HG03108 (cell line): ENCODE results near the gene SH3RF3.

Source experiments
- ATAC-seq: cut with Tn5 transposase; IDR thresholded peaks from one replicate; pipeline ENCODE4 v1.9.1; 2021; ENCODE audit warnings: moderate library complexity; ENCODE audit not compliant: unreplicated experiment

Gene SH3RF3

DNA sequence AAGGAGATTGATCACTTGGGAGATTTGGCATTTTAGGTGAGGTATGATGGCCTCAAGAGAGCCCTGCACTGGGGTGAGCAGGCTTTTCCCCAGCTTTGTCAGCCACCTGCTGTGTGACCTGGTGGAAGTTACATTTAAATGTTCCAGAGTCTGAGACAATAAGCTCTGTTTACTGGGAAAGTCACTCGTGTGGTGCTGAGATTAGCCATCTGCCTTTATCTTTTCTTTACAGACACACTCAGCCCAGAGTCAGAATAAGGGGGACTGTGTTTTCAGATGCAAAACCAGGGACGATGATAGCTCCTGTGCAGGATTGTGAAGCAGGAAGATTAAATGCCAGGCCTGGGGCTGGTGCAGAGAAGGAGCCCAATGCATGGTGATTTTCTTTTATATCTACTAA, 47.9 kb downstream of the SH3RF3 start:
- ATAC-seq = no peak

DNA sequence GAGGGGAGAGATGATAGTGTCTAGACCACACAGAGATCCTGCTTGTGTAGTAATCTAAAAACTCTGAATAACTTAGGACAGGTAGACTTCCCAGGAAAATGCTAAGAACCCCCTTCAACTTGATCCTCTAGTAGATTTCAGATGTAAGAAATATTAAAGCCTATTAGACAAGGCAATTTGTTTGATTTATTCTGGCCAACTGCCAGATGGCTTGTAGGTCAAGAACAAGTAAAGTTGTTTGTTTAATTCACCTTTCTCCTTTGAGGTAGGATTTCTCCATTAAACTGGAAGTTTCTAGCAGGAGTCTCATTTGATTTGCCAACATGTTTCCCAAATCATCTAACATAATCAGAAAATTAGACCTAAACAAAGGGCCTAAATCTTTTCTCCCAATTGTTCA, 48.6 kb downstream of the SH3RF3 start:
- ATAC-seq = no peak

DNA sequence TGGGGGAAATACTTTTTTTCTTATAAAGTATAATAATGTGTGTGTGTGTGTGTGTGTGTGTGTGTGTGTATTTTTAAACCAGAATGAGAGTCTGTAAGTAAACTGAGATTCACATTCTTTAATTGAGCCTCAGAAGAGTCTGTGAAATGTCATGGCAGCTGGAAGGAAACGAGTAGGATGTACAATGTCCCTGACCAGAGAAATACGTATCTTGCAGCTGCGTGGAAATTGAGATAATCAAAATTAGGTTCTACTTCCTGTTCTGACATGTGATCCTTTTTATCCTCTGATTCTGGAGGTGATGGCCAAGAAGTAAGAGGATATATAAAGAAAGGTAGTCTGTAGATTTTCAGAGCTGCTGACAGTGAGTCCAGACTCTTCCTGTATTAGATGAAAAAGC, 50.0 kb downstream of the SH3RF3 start:
- ATAC-seq = no peak

DNA sequence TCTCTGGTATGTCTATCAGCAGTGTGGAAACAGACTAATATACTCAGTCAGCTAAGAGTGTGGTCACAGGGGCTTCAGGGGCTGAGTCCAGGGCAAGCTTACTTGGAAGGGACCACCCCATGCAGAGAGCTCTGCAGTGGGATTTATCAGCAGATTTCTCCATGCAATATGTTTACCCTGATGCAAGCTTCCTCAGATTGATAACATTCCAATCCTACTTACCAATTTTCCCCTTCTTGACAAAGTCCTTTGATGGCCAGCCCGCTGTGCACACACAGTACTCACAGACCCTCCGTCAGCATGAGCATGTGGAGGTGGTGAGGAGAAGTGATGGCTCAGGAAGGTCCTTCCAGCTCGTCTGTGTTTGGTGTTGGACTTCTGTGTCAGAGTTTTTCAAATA, 51.8 kb downstream of the SH3RF3 start:
- no peak for ATAC-seq

DNA sequence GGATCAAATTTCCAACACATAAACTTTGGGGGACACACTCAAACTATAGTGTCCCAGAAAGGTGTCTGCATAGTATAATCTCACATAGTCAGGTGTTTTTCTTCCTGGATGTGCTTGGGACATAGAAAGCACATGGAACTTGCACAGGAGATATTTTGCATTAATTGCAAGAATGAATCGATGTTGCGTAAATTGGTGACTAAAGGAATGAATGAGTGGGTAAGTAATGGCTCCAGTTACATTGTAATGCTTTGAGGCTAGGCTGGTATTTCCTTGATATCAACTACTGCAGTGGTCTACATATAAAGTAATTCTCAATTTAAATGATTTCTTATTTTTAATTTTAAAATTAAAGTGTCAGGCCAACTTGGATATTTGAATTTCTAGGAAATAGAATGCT, 53.4 kb downstream of the SH3RF3 start:
- no peak for ATAC-seq

DNA sequence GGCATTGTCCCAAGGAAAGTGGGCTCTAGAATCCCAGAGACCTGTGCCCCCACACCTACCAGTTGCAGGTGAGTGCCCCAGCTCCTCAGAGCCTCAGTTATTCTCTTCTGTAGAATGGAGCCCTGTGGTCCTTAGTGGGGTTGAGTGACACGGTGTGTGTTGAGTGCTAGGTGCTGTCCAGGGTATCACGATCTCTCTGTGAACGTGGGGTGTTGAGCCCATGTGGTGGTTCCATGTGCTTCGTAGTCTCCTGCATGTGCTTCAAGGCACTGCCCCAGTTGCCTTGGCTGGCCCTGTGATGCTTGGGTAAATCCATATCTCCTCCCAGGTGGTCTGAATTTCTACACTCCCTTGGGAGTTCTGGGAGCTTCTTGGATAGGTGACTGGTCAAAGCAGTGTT, 54.9 kb downstream of the SH3RF3 start:
- ATAC-seq = no peak

DNA sequence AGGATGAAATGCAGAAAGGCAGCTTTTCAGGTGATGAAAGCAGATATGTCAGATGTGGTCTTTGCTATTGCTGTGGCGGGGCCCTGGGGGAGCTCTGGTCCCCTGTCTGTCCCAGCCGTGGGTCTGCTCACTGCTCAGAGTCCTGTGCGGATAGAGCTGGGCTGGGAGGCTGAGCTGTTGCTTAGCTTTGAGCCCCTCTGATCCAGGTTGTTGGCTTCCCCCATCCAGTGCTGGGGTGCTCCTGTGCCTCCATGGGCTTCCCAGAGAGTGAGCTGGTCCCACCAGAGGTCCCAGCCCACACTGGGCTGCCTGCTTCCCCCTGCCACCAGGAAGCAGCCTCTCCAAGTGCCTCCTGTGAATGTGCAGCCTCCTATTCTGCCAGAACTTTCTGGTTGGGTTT, 55.4 kb downstream of the SH3RF3 start:
- ATAC-seq = no peak

DNA sequence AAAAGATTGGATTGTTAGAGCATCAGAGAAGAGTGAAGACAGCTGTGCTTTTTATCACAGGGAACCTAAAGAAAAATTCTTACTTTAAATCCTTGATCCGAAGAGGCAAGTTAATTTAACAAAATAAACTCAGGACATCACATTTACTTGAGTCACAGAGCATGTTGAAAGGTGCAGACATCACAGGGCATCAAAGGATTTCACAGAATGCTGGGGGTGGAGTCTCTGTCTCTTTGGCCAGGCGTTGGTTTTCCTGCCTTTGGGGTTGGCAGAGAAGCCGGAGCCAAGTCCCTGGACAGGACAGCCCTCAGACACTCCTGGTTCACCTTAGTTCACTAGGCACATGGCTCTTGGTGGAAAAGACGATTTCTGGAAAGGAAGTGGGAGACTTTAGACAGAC, 56.3 kb downstream of the SH3RF3 start:
- no peak for ATAC-seq

DNA sequence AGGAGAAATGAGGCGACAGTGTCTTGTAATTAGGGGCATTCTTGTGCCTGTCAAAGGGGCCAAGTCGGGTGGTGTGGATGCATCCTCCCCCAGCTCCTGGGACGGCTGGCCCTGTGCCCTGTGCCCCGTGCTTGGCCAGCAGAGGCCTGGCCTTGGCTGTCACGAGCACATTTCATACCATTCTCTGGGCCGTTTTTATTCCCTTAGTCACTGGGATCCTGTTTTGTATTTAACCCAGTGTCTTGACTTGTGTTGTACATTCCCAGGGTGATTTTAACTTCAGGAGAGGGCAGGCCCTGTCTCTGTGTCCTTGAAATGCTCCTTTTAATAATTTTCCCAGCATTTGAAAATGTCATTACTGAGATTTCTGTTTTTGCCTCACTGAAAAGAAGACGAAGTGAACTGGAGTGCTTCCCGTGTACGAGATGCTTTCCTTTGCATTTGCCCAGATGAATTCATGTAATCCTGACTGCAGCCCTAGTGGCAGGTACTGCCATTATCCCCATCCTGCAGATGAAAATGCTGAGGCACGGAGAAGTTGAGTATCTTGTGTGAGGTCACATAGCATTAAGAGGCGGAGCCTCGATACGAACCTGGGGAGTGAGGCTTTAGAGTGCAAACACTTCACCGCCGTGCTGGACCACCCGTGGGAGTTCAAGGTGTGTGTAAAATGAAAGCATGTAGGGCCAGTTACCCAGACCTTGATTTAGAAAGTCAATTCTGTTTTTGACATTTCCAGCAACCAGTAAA, 57.0 kb downstream of the SH3RF3 start:
- ATAC-seq = no peak

DNA sequence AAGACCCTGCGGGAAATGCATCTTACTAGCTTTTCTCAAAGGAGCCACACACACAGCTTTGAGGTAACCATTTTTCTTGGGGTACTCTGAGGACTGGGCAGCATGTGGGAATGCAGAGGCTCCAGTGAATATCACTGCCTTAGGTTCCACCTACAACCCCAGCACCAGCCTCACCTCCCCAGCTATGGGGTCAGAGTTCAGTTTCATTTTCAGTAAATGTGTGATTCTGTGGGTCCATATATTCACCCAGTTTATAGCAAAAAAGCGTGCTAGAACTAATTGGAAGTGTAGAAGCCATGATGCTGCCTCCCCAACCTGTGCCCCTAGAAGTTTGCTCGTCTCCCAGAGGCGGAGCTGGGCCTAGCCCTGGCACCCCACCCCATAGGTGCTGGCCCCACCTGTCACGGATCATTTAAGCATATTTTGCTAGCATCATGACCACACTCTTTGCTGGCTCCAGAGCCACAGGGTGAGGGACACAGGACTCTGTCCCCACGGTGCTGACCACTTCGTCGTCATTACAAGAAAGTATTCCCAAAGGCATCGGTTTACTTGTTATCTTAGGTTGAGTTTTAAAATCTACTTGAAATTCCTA, 57.7 kb downstream of the SH3RF3 start:
- no peak for ATAC-seq

DNA sequence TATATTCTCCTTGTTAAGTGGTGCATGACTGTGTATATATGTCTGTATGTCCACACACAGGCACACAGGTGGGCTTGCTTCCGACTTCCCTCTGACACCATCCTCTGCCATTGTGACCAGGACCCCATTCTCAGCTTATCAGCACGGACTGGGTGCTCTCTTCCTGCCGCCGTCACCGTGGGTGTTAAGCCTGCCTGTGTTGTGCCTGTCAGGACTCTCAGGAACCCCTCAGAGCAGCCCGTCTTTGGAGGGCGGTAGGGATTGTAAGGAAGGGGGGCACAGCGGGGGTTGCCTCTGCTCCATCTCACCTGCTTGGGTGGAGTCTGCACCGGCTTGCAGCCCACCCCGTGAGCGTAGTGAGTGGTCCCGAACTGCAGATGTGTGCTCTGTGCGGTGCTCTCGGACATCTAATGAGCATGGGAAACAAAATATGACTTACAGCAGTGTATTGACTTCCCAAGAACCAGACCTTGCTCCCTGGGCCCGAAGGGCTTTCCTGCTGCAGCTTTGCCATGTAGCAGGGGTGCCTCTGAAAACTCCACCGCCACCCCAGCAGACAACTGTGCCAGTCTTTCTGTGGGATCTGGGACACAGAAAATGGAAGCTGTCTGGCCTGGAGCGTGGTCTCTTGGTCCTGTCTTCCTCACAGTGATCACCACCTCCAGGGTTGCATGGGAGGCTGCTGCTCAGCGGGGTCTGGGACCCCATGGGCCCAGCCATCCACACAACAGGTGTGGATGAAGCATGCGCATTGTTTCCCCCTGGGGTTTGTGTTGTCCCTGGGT, 58.9 kb downstream of the SH3RF3 start:
- ATAC-seq = no peak

DNA sequence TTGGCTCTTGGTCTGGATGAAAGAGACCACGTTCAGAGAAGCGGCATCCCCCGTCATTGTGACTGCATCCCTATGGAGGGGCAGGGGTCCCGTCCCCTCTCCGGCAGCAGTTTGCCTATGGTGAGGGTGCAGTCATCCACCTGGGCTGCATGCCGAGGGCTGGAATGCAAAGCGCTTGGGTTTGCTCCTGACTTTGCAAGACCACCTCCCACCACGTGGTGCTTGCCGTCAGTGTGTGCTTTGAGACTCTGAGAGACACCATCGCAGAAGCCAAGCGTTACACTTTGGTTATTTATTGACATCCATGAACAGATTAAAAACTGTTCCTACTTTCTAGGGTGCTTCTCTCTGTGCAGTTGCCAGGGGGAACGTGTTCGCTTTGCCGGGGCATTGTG, 59.5 kb downstream of the SH3RF3 start:
- no peak for ATAC-seq

DNA sequence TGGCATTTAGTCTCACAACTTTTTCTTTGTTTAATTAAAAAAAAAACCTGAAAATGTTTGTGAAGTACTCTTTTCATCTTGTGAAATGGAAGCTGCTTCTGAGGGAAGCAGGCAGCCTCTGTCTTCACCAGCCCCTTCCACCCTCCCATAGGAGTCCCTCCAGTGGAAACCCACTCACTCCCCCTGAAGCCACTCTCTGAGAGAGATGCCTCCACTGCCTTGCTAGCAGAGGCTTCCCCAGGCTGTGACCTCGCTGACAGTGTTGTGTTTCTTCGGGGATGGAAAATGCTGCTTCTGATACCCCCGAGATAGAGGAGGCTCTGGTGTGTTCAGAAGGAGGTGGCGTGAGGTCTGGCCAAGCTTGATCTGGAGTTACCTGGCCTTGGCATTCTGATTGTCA, 59.9 kb downstream of the SH3RF3 start:
- ATAC-seq = no peak

DNA sequence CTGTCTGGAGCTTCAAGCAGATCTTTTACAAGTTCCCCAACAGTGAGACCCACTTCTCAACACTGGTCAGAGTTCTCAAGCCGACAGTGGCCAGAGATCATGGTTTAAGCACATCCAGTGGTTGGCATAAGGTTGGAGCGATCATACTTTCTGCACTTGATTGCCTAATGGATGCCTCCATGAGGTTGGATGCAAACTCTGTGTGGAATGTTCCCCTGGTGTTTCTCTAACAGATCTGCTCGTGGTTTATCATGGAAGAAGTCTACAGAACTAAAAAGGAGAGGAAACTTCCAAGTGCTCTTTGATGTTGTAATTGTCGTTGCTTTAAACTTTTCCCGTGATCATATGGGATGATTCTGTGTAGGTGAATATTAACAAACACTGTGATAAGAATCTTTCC, 60.7 kb downstream of the SH3RF3 start:
- ATAC-seq = no peak

DNA sequence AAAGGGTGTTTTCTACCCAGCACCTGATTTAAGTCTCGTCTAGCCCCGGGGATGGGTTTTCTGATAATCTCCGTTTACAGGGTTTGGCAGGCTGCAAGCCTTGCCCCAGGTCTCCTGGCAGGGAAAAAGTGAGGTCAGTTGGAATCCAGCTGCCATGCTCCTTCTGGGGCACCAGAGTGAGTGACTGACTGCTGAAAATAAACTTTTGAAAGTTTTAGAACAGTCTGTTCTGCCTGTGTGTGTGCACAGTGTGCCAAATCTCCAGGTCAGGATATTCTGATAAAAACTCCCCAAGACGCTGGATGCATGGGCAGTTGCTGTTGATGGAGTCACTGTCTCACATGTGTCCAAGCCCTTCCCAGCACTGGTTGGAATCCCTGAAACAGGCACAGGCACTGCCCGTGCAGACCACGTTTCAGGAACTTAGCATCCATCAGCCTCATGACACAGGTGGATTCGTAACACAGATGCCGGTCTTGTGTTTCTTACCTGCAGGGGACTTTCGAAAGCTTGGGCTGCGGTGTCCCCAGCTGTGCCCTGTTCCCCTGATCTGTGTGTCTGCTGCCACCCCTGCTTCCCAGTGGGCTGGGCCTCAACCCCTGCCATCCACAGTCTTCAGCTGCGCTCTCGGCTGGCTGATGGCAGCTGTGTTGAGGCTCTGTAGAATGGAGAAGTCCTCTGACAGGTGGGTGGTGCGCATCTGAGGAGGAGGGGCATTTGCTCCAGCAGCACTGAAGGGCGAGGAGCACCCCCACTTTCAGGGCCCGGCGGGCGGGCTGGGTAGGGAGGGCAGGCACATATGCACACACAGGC, 65.0 kb downstream of the SH3RF3 start:
- no peak for ATAC-seq

DNA sequence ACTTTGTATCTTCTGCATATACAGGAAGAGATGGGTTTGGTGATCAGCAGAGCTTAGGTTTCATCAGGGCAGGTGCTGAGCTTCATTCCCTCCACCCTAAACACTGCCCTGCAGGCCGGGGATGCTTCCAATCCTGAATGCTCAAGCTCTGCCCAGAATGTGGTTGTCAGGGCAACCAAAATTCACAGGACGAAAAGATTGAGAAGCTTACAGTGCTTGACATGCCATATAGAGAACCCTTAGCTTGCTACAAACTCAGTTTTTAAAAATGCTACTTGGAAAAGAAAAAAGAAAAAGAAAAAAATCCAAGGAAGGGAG, 65.6 kb downstream of the SH3RF3 start:
- no peak for ATAC-seq

DNA sequence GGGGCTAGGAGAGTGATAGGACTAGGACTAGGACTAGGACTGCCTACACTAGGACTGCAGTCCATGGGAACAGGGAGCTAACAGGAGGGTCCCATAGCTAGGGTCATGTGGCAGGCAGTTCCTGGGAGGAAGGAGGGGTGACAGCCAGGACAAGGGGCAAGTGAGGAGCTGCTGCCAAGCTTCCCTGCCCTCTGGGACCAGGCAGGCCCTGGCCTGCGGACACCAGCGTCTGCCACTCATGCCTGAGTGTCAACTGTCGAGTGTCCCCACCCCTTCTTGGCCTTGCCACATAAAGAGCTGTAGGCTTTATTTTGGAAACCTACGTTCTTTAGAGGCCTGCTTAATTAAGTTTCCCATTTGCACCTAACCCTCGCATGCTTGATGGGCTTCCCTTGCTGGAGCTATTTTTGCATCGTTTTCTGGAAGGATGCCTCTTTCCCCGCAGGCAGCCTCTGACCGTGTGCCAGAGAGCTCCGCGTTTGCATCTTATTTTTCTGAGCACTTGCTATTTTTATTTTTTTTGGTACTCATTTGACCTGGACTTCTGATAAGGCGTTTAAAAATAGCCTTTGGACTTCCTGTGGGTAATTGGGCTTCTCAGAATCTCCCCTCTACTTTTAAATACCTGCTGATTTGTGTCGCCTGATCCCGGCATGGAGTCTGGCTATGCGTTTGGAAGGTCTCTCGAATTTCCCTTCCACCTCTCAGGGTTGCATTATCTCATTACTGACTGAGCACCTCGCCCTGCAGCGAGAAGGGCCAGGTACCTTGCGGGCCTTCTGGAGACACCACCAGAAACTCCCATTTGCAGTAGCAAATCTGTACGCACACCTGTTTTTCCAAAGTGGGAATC, 66.4 kb downstream of the SH3RF3 start:
- ATAC-seq = no peak

DNA sequence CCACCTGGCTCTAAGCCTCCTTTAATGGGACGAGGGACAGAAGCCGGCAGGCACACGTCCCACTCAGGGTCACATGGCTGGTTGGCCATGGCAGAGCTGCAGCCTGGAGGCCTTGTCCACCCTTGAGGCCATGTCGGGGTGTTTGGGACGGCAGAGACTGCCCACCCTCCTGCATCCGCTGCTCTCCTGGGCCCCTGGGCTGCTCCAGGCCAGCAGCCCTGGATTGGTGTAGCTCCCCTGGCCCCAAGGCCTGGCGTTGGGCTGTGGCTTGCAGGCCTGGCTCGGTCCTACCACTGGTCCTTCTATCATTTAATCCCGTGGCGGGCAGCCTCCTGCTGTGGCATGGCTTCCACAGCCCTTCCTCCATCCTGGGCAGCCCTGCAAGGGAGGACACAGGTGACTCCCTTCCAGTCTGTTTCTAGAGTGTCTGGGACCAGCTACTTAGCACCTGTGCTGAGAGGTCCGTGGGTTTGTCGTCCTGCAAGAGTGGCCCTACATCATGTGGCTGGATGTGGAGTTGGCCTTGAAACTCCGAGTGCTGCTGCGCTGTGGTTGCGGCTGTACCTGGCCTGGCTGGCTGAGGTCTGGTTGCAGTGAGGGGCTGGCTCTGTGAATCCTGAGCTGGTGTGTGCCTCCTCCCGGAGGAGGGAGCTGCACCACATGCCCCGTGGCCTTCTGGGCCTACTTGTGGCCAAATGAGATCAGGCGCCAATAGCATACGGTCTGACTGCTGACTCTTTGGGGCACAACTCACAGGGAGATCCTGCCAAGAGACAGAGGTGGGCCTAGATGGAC, 67.3 kb downstream of the SH3RF3 start:
- ATAC-seq = no peak

DNA sequence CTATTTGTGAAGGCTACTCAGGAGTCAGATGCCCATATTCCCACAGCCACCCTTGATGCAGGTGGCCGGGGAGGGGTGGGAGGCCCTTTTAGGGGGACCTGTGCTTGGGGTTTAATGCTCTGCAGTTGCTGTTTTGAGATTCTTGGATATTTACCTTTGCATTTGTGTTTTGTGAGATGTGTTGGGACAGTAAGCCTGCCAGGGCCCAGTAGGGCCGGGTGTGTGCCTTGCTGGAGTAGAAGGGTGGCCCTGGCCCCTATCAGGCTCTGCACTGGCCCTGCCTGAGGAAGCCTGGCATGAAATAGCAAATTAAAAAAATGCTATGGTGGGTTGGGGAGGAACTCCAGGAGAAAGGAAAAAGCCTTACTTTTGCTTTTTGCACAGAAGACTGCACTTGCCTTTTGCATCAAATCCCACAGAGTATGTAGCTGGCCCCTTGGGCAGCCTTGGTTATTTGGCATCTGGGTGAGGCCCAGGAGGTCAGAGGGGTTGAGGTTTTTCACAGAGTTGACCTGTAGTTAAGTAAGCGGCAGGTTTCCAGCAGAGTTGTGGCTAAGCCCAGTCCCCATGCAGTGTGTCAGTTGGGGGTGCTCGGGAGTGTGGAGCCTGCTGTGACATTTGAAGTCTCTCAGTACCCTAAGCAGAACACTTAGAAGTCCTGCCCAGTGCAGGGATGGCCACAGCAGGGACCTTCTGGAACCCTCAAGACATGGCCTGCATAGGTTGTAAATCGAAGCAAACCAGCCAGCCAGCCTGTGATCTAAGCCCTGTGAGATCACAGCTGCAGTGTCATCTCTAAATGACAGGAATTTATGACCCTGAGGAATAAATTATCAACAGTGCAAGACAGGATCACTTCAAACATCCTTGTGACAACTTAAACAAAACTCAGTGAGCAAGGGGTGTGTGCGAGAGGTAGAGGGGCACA, 68.8 kb downstream of the SH3RF3 start:
- ATAC-seq = no peak
